Fibroblast of the aortic adventitia (primary cell): Measurements from ENCODE around the gene WBP11. TPM values are rescaled to one million over a fixed set of nuclear protein-coding genes. Genes with fewer than 3 reads are reported as not detected.
A peak's percentile ranks its signal among the peaks of the same experiment; 100 is the strongest.

Source experiments
- DNase-seq: peaks from one replicate; pipeline ENCODE4 v3.0.0-alpha.2; 2010; ENCODE audit warnings: low read depth
- H3K4me3 ChIP-seq: 2 replicates; pipeline ENCODE4 v1.5.1; 2011; ENCODE audit warnings: low read depth, mild to moderate bottlenecking, control low read depth, low read length, moderate library complexity
- total RNA-seq: library from RNA; depleted of rRNA; stranded (reverse); fragments of >200 nt; gene quantifications from 2 replicates; pipeline ENCODE4 v1.2.3, GENCODE V29; 2012; ENCODE audit warnings: low replicate concordance
- TF ChIP-seq, protein P1 (sequence below): IDR thresholded peaks from 2 replicates; pipeline ENCODE4 v1.5.1; 2011; ENCODE audit warnings: mild to moderate bottlenecking, low read length, control low read depth, inconsistent platforms; ENCODE audit not compliant: insufficient read depth

WBP11 gene
- 6.3 and 15.9 TPM in 2 replicates for total RNA-seq

DNA sequence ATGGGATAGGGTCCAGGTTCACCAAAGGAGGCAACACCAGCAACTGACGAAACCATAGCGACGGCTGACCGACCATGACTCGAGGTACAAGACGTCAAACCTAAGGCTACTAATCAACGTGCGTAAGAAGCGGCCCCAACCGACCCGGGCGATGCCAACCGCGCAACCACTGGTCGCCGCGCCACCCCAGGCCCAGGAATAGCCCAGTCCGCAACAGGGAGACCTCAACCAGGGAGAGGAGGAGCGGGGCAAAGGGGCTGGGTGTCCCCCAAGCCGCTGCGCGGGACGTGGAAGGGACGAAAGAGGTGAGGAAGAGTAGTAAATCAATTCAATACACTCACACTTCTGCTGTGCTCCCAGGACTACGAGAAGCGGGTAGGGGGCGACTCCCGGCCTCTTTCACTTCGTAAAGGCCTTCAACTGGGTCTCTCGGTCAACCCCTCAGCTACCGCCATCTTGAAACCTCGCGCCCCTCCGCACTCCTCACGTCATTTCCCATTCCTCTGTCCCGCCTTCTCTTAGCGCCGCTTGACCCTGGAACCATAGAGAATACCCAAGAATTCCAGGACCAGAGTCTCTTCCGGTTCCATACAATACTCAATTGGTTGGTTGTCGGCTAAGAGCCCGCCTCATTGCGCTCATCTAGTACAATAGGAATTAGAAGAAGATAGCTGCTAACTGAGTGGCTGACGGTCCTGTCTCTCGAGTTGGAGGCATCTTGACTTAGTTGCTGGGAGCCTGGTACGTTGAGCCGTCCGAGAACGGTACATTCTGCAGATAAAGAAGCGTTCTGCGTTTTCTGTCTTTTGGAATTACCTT, at the start of gene WBP11, which contains the start of gene C12orf60:
Gene WBP11, minus strand, starts transcription at position 468 of the 819 bp plus-strand sequence. CDS start 2,095 bp downstream, outside the sequence.
Gene C12orf60, plus strand, starts transcription at position 660 of the 819 bp plus-strand sequence. CDS start 19,266 bp downstream, outside the sequence.
- TF ChIP-seq, protein P1, sequence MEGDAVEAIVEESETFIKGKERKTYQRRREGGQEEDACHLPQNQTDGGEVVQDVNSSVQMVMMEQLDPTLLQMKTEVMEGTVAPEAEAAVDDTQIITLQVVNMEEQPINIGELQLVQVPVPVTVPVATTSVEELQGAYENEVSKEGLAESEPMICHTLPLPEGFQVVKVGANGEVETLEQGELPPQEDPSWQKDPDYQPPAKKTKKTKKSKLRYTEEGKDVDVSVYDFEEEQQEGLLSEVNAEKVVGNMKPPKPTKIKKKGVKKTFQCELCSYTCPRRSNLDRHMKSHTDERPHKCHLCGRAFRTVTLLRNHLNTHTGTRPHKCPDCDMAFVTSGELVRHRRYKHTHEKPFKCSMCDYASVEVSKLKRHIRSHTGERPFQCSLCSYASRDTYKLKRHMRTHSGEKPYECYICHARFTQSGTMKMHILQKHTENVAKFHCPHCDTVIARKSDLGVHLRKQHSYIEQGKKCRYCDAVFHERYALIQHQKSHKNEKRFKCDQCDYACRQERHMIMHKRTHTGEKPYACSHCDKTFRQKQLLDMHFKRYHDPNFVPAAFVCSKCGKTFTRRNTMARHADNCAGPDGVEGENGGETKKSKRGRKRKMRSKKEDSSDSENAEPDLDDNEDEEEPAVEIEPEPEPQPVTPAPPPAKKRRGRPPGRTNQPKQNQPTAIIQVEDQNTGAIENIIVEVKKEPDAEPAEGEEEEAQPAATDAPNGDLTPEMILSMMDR: no peak
- peak within 1 kb of the TSS; percentile 97 for H3K4me3 ChIP-seq
- peak; percentile 99 for DNase-seq

DNA sequence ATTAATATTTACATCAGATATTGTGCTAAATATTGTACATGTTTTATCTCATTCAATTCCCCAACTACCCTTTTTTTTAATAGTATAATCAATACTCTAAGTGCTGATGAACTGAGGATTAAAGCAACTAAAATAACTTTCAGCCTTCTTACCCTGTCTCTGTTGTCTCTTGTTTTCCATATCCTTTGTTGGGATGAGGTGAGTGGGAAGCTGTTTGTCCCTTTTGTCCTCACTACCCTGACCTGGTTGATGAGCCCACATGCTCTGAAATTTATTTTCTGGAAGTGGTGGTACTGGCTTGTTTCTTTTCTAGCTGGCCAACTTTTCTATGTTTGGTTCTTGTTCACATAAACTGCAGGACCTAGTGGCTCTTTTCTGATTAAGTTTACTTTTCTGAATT, 49.6 kb upstream of the WBP11 start:
- TF ChIP-seq, protein P1: no peak
- H3K4me3 ChIP-seq: no peak overlapping the region
- no peak for DNase-seq

DNA sequence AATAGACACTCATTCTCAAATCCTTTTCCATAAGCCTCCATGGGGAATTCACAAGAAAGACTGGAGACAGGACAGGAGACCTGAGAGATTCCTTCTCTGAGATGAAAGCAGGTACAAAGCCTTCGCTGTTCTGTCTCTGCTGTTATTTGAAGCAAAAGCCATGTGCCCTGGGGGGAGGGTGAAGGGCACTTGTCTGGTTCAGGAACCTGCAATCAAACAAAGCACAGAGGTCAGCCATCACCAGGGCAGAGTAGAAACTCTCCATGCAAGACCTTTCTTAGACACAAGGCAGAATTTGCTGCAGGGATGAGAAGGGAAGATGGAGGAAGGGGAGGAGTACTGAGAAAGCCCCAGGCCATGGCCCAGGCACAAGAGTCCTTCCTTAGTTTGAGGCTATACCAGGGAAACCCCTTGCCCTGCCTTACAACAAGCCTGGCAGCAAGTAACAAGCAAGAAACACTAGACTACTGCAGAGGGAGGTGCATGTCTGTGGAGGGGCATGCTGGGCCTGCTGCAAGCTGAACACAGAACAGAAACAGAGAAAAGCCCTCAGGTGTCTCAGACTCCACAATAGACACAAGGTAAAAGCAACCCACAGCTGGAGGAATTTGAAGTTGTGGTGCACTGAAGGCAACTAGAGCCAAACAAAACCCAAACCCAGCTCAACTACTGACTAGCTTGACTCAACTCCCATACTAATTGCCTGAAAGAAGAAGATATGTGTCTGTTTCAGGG, 47.8 kb upstream of the WBP11 start:
- H3K4me3 ChIP-seq: no peak overlapping the region
- no peak for DNase-seq
- TF ChIP-seq, protein P1: no peak

DNA sequence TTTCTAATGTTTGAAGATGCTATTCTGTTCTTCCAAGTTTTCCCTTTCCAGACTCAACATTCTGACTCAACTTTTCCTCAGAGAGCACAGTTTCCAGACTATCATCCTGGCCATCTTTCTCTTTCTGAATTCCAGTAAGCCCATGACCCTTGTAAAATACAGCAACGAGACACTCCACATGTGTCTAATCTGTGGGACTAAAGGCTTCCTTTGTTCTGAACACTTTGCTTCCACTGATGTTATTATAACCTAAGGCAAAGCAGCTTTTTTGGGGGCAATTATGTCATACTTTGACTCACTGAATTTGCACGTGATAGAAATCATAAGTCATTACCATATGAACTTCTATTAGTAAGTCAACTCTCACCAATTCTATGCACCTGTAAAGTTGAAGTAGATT, 46.4 kb upstream of the WBP11 start:
- TF ChIP-seq, protein P1: no peak
- DNase-seq: peak; percentile 85
- H3K4me3 ChIP-seq: no peak overlapping the region

DNA sequence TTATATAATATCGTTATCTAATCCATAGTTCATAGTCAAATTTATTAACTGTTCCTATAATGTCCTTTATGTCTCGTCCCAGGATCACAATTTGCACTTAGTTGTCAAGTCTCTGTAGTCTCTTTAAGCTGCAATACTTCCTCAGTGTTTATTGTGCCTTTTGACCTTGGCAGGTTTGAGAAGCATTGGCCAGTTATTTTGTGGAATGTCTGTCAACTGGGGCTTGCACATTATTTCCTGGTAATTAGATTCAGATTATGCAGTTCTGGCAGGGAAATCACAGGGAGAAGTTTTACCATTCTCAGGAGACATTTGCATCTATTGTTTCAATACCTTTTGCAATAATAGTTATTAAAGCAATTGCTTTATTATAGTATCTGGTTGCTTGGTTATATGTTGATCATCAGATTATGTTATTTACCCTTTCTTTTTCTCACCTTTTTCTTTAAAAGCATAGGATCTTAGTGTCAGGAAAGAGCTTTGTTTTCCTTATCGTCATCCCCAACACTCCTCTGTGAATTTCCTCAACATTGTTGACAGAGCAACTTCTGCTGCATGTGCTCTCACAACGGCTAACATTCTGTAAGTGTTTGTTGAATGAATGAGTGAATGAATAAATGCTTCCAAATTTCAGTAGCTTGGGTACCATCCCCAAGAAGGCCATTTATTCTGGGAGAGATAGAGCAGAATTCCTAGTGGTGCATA, 43.8 kb upstream of the WBP11 start:
- TF ChIP-seq, protein P1: no peak
- H3K4me3 ChIP-seq: no peak overlapping the region
- peak; percentile 73 for DNase-seq

DNA sequence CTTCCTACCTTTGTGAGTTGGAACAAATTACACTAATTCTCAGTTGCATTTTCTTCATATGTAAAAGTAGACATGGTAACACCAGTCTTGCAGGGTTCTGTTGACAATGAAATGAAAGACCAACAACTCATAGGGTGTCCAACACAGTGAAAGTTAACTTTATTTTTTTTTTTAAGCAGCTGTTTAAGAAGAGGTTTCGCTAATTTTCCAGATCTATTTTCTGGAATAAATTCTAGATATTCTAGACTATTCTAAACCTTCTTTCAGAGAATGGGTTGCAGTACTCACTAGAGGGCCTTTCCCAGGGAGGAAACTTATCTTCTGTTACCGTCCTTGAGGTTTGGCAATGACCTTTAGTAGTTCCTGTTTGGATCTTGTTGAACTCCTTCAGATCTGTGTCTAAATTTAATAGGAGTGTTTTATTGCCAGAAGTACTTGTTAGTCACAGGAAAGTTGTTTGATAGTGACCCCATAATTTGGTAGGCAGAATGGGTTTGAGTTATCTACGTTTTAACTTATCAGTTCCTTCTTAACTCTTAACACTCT, 42.8 kb upstream of the WBP11 start:
- TF ChIP-seq, protein P1: peak; percentile 27
- no peak overlapping the region for H3K4me3 ChIP-seq
- peak; percentile 87 for DNase-seq
